Lower leg skin (tissue), 3 donors: ENCODE data around the gene IFRD2.

Experiments used
- POLR2A ChIP-seq, 2 donors: fragments of 450-650 bp; IDR thresholded peaks; one replicate each; pipeline ENCODE4 v1.6.1; 2016 to 2017; ENCODE audit warnings: antibody characterized with exemption in 2 of 2, mild to moderate bottlenecking in 1 of 2, moderate library complexity in 1 of 2
- TF ChIP-seq, protein P1 (sequence below), 3 donors: fragments of 450-650 bp; IDR thresholded peaks; one replicate each; pipeline ENCODE4 v1.5.1; 2016; ENCODE audit warnings: antibody characterized with exemption in 3 of 3, mild to moderate bottlenecking in 3 of 3, moderate library complexity in 2 of 3

DNA sequence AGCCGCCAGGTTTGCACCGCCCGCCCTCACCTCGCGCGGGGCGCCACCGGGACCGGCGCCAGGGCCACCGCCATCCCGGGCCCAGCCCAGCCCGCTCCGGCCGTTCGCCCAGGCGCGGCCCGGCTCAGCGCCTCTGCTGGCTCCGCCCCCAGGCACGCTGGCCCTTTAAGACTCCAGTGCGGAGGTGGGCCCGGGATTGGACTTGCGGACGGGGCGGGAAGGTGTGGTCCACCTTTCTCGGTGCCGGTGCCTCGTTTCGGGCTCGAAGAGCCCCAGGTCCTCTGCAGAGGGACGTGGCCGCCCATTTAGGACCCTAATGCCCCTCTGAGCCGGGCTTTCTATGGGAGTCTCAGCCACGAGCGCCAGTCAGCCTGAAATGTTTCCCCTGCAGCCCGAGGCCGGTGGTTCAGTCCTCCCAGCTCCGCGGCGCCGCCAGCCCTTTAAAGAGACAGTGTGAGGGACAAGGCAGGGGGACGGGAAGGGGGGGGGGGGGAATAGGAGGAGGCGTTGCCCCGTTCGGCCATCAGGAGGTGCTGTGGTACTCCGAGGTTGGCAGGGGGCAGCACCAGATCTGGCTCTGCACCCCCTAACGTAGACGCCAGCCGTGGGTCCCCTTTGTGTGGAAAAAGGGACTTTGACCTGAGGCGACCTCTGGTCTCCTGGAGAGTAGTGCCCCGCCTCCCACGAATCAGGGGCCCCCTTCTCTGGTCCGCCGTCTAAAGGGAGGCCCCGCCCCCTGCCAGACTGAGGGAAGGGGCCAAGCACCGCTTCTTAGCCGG, 29.3 kb upstream of the IFRD2 start:
- TF ChIP-seq, protein P1, sequence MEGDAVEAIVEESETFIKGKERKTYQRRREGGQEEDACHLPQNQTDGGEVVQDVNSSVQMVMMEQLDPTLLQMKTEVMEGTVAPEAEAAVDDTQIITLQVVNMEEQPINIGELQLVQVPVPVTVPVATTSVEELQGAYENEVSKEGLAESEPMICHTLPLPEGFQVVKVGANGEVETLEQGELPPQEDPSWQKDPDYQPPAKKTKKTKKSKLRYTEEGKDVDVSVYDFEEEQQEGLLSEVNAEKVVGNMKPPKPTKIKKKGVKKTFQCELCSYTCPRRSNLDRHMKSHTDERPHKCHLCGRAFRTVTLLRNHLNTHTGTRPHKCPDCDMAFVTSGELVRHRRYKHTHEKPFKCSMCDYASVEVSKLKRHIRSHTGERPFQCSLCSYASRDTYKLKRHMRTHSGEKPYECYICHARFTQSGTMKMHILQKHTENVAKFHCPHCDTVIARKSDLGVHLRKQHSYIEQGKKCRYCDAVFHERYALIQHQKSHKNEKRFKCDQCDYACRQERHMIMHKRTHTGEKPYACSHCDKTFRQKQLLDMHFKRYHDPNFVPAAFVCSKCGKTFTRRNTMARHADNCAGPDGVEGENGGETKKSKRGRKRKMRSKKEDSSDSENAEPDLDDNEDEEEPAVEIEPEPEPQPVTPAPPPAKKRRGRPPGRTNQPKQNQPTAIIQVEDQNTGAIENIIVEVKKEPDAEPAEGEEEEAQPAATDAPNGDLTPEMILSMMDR (IDR thresholded peaks at IDR 0.05), result no peak
- TF ChIP-seq POLR2A (IDR thresholded peaks at IDR 0.05), result no peak
